Stimulated activated naive CD8-positive, alpha-beta T cell treated with anti-CD3 and anti-CD28 coated beads, Interleukin-15, amount 100 ng/mL, for 72 hours (primary cell): ENCODE measurements around the gene ATG9A.

Experiments used
- ATAC-seq: fragments of 150-1000 bp; cut with Tn5 transposase; 2 replicates; pipeline ENCODE4 v1.10.0; 2021; ENCODE audit warnings: mild to moderate bottlenecking, moderate library complexity
- DNase-seq, 2 donors: peaks; one replicate each; pipeline ENCODE4 v3.0.0; 2021 to 2022
- H3K27ac Mint-ChIP-seq, 2 donors: one replicate each; pipeline ENCODE4 v1.8.0; 2022; ENCODE audit warnings: mild to moderate bottlenecking in 2 of 2, mixed read lengths in 2 of 2, moderate library complexity in 2 of 2
- H3K27me3 Mint-ChIP-seq: one replicate; pipeline ENCODE4 v1.8.0; 2022; ENCODE audit warnings: mixed read lengths
- H3K4me1 Mint-ChIP-seq: one replicate; pipeline ENCODE4 v1.8.0; 2022; ENCODE audit warnings: mild to moderate bottlenecking, mixed read lengths
- H3K4me3 Mint-ChIP-seq, 2 donors: one replicate each; pipeline ENCODE4 v1.8.0; 2022; ENCODE audit warnings: mild to moderate bottlenecking in 2 of 2, mixed read lengths in 2 of 2, moderate library complexity in 1 of 2
- H3K9me3 Mint-ChIP-seq, 2 donors: one replicate each; pipeline ENCODE4 v1.8.0; 2022; ENCODE audit warnings: mixed read lengths in 2 of 2

The ATG9A gene

DNA sequence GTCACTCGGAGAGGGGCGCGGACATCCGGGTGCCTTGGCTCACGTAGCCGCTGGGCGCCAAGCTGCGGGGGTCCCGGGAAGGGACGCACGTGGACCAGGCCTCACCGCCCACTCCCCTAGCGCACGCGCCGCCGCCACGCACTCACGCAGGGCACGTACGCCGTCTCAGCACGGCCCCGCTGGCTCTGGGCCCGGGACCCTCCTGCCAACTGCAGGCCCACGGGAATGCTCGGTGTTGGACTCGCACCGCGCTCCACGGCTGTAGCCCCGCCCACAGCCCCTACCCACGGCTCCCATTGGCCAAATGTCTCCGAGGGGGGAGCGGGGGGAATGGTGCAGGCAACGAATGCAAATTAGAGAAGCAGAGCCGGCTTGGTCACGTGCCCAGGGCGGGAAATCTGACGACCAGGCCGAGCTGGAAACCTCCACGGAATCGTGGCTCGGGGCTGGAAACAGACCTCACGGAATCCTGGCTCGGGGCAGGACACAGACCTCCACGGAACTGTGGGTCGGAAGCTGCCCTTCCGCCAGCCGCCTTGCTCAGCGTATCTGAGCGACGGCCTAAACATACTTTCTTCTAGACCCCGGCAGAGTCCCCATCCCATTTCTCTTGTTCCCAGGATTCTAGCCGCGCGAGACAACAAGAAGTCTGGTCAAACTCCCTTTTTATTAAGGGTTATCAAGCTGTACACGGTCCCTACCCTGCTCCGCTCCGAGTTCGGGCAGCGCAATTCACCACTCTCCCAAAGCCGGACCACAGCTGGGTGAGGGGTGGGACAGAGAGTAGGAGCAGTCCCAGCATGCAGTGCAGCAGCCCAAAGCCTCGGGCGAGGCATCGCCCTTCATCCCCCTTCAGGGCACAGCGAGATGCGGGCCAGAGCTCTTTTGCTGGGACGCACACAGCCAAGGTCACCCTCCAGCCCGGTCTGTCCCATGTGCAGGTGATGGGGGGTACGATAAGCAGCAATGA lies 10.4 kb downstream of the ATG9A start, which contains the start of gene ABCB6:
Gene ABCB6 (minus strand): TSS at position 227 of the 970 bp plus-strand sequence. CDS start 285 bp downstream, outside the sequence.
- Mint-ChIP-seq H3K27ac (peak within 1 kb of the TSS; percentile 80 to 94), H3K27me3 (no peaks in the 10 kb centered on the region), H3K4me3 (peak within 1 kb of the TSS; percentile 87 to 91), H3K4me1 (peaks cover 55% of the 10 kb centered on the region), H3K9me3 (no peaks in the 10 kb centered on the region)
- DNase-seq (peak; percentile 77 to 88), ATAC-seq (peak; percentile 84)

DNA sequence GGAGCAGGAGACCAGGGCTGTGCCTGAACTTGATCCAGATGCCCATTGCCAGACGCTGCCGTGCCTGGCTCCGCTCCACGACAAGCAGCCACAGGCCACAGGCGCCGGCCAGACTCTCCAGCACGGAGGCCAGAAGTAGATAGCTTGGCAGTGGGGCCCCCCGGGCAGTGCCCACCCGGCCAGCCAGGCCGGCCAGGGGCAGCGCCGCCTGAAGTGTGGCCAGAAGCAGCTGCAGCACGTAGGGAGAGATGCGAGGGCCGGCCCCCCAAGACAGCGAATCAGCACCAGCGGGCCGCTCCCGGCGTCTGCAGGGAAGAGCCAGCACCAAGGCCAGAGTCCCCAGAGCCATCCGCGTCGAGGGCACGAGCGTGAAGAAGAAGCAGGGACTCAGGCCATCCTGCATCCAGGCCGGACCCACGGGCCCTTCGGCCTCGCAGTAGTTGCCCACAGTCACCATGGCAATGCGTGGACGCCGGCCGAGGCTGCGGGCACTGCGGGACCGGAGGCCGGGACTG lies 11.2 kb downstream of the ATG9A start:
- peak overlapping the region; percentile 87 to 91 for H3K4me3 Mint-ChIP-seq

DNA sequence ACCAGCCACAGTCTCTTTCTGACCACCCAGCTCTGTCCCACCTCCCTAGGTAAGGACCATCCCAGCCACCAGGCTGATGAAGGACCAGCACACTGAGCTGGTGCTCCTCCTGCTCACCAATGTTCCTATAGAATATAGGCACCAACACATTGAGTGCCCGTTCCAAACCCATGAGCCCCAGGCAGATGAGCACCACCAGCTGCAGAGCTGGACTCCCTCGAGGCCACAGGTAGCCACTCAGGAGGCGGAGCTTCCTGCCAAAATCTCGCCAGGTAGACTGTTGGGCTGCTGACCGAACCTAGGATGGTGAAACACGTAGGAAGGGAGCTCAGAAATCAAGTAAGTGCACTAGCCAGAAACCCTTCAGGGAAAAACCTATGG lies 12.9 kb downstream of the ATG9A start:
- Mint-ChIP-seq H3K27ac (peak overlapping the region; percentile 23 to 85), H3K4me1 (peaks cover 65% of the 10 kb centered on the region), H3K9me3 (no peaks in the 10 kb centered on the region), H3K4me3 (peak overlapping the region; percentile 48), H3K27me3 (no peaks in the 10 kb centered on the region)
- ATAC-seq (no peak), DNase-seq (no peak)

More for the DNA sequence above, 11.2 kb downstream of the ATG9A start:
- ATAC-seq (peak; percentile 56), DNase-seq (peak in 1 of 2 donors; percentile 30)
- Mint-ChIP-seq H3K27me3 (no peaks in the 10 kb centered on the region), H3K4me1 (peaks cover 55% of the 10 kb centered on the region), H3K27ac (peak overlapping the region; percentile 73 to 94), H3K9me3 (no peaks in the 10 kb centered on the region)

DNA sequence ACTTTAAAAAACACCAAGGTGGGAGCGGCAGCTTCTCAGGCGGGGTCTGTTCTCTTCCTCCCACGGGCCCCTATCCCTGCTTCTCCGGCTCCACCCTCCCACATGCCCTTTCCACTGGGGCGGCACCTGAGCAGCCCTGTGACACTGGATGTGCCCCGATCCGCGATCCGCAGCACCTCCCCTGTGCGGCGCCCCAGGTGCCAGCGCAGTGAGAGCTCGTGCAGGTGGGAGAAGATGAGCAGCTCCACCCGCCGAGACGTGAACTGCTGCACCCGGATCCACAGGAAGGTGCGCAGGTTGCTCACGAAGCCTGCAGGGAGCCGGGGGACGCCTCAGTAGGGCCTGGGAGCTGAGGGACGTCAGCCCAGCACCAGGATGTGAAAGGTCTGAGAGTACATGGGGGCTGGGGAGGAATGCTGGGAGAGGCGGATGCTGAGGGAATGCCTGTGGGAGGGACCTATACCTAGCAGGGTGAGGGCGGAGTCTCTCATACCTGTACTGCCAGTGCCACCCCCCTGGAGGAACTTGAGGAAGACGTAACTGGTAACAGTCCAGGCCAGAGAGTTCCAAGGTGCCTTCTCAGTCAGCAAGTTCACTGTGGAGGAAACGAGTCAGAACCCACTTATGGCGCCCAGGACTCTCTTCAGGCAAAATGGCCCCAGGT lies 13.4 kb downstream of the ATG9A start:
- H3K27me3 Mint-ChIP-seq: no peaks in the 10 kb centered on the region
- no peak overlapping the region for H3K27ac Mint-ChIP-seq
- no peak for ATAC-seq
- peak overlapping the region in 1 of 2 donors; percentile 41 for H3K4me3 Mint-ChIP-seq
- H3K4me1 Mint-ChIP-seq: peaks cover 70% of the 10 kb centered on the region
- no peaks in the 10 kb centered on the region for H3K9me3 Mint-ChIP-seq
- no peak for DNase-seq

DNA sequence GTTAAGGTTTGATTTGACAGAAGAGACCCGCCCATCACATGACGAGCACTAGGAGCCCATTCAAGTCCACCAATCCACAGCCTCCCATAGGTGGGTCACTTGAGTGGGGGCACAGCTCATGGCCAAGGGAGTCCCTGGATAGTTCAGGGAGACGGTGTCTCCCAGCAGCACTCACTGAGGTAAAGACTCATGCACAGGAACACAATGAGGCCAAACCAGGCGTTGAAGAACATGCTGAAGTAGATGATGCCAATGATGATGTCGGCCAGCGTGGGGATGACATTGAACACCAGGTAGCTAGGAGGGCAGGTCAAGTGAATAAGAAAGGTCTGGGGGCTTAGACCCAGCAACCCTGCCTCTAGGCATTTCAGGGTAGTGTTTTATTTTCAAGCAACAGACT lies 14.7 kb downstream of the ATG9A start:
- H3K9me3 Mint-ChIP-seq: no peaks in the 10 kb centered on the region
- DNase-seq: no peak
- H3K4me1 Mint-ChIP-seq: peaks cover 71% of the 10 kb centered on the region
- H3K27ac Mint-ChIP-seq: peak overlapping the region; percentile 1 to 87
- no peak for ATAC-seq
- H3K27me3 Mint-ChIP-seq: no peaks in the 10 kb centered on the region
- H3K4me3 Mint-ChIP-seq: no peak overlapping the region

DNA sequence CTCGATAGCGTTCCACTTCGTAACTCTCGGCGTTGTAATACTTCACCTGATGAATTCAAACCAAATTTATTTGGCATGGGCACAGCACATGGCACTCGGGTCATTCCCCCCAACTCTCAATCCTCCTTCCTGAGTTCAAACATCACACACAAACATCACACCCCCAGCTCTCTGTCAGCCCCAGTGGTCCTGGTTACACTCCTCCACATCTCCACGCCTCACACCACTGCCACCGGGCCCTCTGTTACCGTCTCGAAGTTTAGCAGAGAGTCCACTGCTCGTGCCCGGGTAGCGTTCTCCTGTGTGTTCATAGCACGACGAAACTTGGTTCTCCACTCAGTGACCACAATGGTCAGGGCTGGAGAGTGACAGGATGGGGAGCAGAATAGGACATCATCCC lies 15.3 kb downstream of the ATG9A start:
- DNase-seq (no peak), ATAC-seq (no peak)
- Mint-ChIP-seq H3K27ac (peak overlapping the region in 1 of 2 donors; percentile 61), H3K27me3 (no peaks in the 10 kb centered on the region), H3K4me3 (no peak overlapping the region), H3K4me1 (peaks cover 71% of the 10 kb centered on the region), H3K9me3 (no peaks in the 10 kb centered on the region)

DNA sequence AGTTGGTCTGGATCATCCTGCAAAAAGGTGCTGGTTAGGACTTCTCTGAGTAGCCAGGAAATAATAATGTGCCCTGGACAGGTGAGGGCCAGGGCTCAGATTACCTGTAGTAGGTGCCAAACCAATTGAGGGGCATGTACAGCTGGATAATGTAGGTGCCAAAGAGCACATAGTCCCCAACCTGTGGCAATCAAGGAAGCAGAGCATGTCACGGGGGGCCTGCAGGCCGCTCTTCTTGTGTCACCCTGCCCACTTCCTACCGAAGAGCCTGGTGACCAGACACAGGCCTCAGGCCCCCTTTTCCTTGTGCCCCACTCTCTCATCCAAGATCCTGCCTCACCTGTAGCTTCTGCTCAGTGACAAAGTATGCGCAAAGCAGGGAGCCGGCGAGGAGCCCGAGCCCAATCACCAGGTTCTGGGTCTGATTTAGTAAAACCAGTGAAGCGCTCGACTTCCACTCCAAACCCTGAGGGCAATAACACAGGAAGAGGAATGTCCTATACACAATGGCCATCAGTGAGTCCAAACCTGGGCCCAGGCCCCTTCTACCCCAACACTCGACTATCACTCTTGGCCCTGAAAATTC lies 15.9 kb downstream of the ATG9A start:
- no peaks in the 10 kb centered on the region for H3K27me3 Mint-ChIP-seq
- no peak overlapping the region for H3K4me3 Mint-ChIP-seq
- H3K4me1 Mint-ChIP-seq: peaks cover 72% of the 10 kb centered on the region
- no peak overlapping the region for H3K27ac Mint-ChIP-seq
- ATAC-seq (no peak), DNase-seq (no peak)
- no peaks in the 10 kb centered on the region for H3K9me3 Mint-ChIP-seq

DNA sequence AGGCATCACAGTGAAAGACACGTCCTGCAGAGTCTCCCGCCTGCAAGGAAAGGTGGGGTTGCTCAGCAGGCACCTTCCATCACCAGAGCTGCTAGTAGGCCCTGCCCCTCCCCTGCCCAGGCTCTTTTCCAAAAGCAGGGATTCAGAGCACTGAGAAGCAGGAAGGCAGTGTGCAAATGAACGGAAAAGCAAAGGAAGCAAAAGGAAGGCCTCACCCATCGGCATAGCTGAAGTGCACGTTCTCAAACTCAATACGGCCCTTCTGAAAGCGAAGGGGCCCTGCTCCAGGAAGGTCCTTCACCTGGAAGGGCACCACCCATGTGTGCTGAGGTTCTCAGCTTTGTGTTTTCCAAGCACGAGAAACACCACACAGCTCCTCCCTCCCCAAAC lies 16.4 kb downstream of the ATG9A start:
- DNase-seq (no peak), ATAC-seq (no peak)
- Mint-ChIP-seq H3K4me3 (no peak overlapping the region), H3K27ac (no peak overlapping the region), H3K9me3 (no peaks in the 10 kb centered on the region), H3K4me1 (peaks cover 75% of the 10 kb centered on the region), H3K27me3 (no peaks in the 10 kb centered on the region)

DNA sequence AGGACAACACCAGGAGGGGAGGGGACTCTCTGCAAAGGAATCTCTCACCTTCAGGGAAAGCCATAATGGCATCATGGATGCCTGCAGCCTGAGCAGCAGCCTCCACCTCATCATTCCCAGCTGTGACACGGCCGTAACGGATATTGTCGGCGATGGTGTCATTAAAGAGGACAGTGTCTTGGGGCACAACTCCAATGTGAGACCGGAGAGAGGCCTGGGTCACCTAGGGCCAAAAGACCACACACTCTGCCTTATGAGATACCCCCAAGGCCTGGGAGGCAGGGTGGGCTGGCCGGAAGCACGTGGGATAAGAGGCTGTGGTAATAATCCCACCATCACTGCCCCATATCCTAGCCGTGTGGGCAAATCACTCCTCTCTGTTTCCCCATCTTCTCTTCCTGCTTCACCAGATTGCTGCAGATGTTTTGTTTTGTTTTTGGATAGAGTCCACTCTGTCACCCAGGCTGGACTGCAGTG lies 18.5 kb downstream of the ATG9A start:
- Mint-ChIP-seq H3K27me3 (no peaks in the 10 kb centered on the region), H3K4me3 (no peak overlapping the region), H3K27ac (peak overlapping the region; percentile 89 to 92), H3K4me1 (peaks cover 66% of the 10 kb centered on the region), H3K9me3 (no peaks in the 10 kb centered on the region)
- ATAC-seq: no peak
- no peak for DNase-seq

DNA sequence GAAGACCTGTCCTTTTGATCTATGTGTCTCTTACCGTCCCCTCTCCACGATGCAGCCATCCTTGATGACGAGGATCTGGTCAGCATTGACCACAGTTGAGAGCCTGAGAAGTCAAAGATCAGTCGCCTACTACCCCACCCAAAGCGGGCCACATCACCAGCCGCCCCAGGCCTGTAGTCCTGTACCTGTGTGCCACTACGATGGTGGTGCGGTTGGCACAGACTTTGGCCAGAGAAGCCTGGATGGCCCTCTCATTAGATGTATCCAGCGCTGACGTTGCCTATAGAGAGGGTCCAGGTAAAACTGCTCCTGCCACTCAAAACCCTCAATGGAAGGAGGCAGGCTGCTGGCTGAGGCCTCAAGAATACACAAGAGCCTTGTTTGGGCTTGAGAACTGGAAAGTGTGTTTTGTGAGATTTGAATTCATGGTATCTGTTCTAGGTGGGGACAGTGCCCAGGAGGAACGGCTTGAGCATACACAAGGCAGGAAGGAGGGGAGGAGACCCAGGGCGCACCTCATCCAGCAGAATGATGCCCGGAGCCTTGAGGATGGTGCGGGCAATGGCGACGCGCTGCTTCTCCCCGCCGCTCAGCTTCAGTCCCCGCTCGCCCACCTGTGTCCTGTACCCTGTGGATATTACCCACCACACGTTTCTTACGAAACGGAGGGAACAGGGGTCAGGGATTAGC lies 19.1 kb downstream of the ATG9A start:
- no peaks in the 10 kb centered on the region for H3K27me3 Mint-ChIP-seq
- no peak for ATAC-seq
- peak overlapping the region in 1 of 2 donors; percentile 42 for H3K4me3 Mint-ChIP-seq
- H3K9me3 Mint-ChIP-seq: no peaks in the 10 kb centered on the region
- DNase-seq: no peak
- peak overlapping the region; percentile 36 to 80 for H3K27ac Mint-ChIP-seq
- H3K4me1 Mint-ChIP-seq: peaks cover 64% of the 10 kb centered on the region

DNA sequence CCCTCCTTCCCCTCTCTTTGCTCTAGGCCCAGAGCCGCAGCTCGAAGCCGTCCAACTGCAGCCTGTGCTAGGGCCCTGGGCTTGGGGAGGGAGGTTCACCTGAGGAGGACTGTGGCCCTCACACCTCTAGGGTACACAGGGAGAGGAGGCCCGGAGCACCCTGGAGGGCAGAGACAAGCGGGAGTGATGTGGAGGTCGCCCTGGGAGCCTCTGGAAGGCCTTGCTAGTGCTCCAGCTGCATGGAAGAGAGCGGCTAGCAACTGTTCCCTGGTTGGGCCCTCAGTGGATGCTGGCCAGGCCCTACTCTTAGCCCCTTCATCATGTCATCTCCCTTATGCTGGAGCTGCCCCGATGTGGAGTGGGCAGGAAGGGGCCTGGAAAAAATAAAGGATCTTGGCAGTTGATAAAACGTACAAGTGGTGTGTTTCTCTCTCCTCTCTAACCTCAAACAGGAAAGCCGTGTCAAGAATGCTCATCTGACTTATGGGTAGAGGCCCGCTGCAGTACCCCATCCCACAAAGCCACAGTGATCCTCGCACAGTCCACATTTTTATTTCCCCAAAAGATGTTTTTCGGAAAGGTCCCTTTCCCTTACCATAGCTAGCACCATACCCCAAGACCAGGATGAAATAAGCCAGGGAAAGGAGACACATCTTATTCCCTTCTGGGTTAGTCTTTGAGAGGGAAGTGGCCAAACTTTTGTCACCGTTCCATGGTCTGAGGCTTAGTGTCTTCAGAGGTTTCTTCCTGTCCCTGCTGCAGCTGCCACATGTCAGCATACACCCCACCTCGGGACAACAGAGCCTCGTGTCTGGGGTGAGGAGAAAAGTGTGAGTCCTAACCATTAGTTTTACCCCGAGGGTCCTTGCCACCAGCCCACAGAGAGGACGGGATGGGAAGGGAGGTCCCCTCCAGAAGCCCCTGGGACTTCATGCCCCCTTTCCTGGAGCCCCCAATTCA lies 19.9 kb downstream of the ATG9A start:
- Mint-ChIP-seq H3K4me3 (peak overlapping the region; percentile 40 to 60), H3K4me1 (peaks cover 58% of the 10 kb centered on the region), H3K9me3 (peaks cover 0 to 3% of the 10 kb centered on the region in 2 donors), H3K27ac (peak overlapping the region; percentile 21 to 87), H3K27me3 (no peaks in the 10 kb centered on the region)
- DNase-seq (no peak), ATAC-seq (no peak)

DNA sequence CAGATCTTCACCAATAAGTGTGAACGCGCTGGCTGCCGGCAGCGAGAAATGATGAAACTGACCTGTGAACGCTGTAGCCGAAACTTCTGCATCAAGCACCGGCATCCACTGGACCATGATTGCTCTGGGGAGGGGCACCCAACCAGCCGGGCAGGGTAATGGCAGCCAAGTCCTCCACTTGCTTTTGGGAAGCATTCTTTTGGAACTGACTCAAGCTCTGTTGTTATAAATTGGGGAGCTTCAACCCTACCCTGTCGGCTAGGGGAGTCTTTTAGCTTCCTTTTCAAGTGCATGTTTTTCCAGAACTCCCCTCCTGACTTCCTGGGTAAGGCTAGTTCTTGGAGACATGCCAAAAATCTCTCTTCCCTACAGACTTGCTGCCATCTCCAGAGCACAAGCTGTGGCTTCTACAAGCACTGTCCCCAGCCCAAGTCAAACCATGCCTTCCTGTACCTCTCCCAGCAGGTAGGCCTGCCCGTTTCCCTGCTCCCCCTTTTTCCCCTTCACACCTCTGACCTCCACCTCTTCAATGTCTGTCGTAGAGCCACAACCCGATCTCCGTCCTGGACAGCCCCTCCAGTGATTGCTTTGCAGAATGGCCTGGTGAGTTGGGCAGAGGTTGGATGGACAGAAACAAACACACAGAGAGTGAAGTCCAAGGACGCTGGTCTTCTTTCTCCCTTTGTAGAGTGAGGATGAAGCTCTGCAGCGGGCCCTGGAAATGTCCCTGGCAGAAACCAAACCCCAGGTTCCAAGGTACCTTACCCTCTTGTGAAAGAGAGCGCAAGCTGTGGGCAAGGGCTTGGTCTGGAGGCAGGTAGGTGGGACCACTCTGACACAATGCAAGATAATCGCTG lies 21.3 kb downstream of the ATG9A start:
- Mint-ChIP-seq H3K9me3 (peaks cover 0 to 7% of the 10 kb centered on the region in 2 donors), H3K4me3 (peak overlapping the region; percentile 83 to 87), H3K27ac (peak overlapping the region; percentile 80 to 83), H3K27me3 (no peaks in the 10 kb centered on the region), H3K4me1 (peaks cover 55% of the 10 kb centered on the region)
- DNase-seq (no peak), ATAC-seq (no peak)

DNA sequence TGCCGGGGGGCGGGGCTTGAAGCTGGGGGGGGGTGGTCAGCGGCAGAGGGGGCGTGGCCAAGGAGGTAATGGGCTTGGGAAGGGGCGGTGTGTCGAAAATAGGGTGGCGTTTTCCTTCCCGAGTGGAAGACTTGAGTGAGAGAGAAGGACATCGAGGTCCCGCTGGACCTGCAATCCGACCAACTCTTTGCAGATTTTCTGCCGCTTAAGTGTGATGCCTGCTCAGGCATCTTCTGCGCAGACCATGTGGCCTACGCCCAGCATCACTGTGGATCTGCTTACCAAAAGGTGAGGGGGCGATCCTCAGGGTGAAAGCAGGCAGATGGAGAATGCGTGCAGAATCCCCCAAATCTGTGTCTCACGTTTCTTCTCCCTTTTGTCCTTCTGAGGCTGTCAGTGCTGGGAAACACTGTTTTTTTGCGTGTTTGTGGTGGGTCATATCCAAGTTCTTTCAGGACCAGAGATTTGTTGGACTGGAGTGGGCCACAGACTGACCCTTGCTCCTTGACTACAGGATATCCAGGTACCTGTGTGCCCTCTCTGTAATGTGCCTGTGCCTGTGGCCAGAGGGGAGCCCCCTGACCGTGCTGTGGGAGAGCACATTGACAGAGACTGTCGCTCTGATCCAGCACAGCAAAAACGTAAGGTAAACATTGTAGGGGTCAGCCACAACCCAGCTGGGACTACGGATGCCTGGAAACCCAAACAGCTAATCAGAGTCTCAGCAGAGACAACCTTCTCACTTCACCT lies 22.1 kb downstream of the ATG9A start:
- DNase-seq (no peak), ATAC-seq (no peak)
- H3K27me3 Mint-ChIP-seq: no peaks in the 10 kb centered on the region
- H3K9me3 Mint-ChIP-seq: peaks cover 0 to 7% of the 10 kb centered on the region in 2 donors
- H3K4me3 Mint-ChIP-seq: peak overlapping the region; percentile 83 to 87
- H3K4me1 Mint-ChIP-seq: peaks cover 53% of the 10 kb centered on the region
- H3K27ac Mint-ChIP-seq: peak overlapping the region in 1 of 2 donors; percentile 94
